Measurements from ENCODE around the gene MSANTD2. TPM values are rescaled to one million over a fixed set of nuclear protein-coding genes. Genes with fewer than 3 reads are reported as not detected.

MSANTD2 gene
- total RNA-seq, result 17.9 TPM

DNA sequence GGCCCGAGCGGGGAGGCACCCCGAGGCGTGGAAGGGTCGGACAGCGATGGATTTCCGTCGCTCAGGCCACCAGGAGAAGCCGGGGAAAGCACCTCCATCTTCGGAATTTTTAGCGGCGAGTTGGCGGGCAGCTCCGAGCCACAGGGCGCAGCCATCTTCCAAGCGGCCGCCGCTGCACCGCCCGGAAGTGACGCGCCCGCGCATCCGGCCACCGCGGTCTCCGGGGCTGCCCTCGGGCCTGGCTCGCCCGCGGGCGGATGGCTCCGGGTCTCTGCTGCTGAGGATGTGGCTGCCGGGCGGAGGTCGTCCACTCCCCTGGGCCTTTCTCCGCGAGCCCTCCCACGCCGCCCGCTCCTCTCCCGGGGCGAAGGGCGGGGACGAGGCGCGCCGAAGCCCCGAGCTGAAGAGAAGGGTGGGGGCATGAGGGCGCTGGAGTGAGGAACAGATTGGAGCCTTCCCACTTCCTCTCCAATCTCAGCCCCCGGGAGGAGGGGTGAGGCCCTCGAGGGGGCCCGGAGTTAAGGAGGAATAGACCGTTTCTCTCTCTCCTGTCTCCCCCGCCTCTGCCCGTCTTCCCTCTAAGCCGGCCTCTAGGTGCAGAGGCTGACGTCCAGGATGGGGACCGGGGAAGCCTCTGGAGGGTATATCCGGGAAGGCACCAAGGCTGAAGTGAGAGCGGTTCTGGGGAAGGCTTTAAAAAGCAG is at the start of gene MSANTD2:
Gene MSANTD2, minus strand, starts transcription at position 181 of the 704 bp plus-strand sequence. Its CDS starts 26 bp downstream, at position 155.
- peak; percentile 84 for DNase-seq (ENCODE audit: low spot score)

DNA sequence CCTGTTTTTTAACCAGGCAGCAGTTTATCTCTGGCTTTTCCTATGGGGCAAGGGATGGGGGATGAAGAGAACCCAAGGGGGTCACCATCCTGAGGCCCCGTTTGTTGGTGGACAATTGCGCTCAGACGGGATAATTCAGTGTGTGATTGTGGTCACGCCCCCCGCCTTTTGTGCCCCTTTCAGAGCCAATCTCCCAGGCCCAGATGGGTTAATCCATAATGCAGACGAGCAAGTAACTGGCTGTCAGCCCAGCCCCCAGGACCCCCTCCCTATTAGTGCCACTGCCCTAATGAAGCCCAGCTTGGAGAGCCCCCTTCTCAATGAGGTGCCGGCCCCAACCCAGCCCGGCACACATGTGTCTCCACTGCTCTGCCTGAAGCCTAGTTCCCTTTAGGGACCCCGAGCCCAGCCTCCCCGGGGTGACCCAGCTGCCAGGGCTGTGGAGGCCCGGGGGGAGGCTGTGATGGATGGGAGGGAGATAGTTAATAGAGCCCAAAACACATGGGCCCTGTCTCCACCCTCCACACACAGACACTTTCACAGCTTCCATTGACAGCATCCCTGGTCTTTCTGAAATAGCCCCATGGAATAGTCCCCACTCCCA is 46.0 kb upstream of the MSANTD2 start:
- no peak for DNase-seq (ENCODE audit: low spot score)

DNA sequence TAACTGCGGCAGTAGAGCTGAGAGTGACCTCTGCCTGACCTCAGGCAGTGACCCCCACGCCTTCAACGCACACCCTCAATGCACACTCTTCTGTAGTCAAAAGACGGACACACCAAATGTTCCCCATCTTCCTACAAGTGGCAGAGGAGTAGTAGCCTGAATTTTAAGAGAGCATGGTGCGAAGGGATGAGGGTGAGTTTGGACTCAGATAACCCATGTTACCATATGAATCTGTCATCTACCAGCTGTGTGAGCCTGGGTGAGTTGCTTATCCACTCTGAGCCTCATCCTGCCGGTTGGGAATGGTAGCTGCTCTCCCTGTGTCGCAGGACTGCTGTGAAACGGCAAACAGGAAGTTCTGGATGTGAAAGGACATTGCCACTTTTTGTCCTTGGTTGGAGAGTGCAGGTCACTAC is 44.5 kb upstream of the MSANTD2 start:
- DNase-seq (ENCODE audit: low spot score), result no peak

DNA sequence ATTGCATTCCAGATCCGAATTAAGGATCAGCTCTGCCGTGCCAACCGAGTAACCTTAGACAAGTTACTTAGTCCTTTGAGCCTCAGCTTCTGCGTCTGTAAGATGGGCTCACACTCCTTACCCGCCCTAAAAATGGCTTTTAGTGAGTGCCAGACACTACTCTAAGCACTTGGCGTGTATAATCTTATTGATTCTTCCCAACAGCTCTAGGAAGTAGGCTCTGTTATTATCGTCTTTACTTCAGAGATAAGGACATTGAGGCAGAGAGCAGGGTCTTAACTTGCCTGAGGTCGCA is 43.4 kb upstream of the MSANTD2 start:
- DNase-seq (ENCODE audit: low spot score), result no peak

DNA sequence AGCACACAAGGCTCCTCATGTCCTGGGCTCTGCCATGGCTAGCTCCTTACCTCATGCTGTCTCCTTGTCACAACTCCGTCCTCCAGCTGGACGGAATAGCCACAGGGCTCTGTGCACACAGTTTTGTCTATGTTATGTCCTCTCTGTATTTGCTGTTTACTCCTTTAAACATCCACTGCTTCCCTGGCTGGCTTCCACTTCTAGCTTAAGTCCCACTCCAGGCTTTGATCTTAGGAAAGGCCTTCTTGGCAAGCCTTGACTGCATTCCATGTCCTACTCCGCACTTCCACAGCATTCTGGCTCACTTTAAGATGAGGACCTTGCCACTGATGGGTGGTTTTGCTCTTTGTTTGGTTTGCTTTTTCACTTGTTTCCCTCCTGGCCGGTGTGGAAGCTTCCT is 42.1 kb upstream of the MSANTD2 start:
- no peak for DNase-seq (ENCODE audit: low spot score)

DNA sequence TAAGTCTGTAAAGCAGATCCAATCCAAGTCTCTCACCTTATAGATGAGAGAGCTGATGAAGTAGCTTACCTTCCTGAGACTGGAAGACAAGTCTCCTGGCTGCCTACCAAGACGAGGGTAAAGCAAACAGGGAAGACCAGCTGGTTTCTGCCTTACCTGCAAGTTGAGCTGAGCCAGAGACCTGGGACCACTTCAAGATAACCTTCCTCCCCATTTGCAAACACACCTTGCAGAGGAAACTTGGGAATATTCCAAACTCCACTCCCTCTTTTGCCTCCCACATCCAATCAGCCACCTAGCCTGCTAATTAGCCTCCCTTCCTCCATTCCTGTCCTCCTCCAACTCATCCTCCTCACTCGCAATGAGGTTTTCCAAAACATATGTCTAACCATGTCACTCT is 41.6 kb upstream of the MSANTD2 start:
- no peak for DNase-seq (ENCODE audit: low spot score)

DNA sequence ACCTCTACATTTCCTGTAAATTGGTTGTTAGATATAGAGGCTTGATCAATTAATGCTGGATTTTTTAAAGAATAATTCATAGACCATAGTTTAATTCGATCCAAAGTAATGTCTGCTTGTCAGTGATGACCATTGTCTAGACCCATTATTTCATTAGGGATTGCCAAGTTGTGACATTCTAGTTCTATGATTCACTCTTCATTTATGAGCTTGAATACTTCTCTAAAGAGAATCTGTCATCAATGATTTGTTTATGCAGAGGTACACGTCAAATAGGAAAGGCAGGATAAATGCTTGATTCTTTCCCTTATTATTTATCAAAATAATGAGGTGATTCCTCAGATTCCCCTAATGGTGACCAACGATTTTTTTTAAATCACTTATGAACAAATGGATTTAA is 41.0 kb upstream of the MSANTD2 start:
- no peak for DNase-seq (ENCODE audit: low spot score)

DNA sequence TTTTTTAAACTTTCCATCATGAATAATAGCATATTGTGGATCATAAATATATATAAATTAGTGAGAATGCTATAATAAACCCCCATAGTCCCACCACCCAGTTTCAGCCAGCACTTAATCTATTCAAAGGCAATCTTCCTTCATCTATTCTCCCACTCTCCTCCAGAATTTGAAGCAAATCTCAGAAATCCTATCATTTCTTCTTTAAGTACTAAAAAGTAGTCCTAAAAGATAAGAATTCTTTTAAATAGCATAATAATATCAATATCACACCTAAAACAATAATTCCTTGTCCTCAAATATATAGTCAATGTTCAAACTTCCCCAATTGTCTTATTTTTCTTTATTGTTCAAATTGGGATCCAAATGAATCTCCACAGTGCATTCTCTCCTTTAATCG is 40.5 kb upstream of the MSANTD2 start:
- no peak for DNase-seq (ENCODE audit: low spot score)

DNA sequence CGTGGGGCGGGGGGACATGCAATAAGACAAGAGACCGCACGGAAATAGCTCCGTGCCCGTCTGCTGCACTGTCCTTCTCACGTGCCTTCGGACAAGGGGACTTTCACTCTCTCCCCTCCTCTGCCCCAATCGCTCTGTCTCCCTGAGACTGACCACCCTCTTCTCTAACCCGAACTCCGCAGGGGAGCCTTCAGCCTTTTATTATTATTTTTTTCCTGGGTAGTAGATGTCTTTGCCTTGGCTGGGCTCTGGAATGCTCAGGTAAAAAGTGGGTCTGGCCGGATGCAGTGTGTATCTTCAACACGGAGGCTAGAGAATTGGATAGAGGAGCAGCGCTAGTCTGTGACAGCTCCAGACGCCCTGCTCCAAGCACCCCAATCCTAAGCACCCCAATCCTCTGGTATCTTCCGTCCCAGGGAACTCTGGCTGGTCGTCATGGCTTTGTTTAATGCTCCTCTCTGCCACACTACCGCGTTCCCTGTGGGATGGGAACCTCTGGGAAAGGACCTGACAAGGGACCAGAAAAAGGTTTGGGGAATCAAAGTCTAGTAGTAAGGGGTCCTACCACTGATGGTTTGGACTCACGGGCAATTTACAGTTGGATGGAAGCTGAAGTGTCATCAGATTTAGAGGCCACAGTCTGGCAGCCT is 39.9 kb upstream of the MSANTD2 start:
- no peak for DNase-seq (ENCODE audit: low spot score)

DNA sequence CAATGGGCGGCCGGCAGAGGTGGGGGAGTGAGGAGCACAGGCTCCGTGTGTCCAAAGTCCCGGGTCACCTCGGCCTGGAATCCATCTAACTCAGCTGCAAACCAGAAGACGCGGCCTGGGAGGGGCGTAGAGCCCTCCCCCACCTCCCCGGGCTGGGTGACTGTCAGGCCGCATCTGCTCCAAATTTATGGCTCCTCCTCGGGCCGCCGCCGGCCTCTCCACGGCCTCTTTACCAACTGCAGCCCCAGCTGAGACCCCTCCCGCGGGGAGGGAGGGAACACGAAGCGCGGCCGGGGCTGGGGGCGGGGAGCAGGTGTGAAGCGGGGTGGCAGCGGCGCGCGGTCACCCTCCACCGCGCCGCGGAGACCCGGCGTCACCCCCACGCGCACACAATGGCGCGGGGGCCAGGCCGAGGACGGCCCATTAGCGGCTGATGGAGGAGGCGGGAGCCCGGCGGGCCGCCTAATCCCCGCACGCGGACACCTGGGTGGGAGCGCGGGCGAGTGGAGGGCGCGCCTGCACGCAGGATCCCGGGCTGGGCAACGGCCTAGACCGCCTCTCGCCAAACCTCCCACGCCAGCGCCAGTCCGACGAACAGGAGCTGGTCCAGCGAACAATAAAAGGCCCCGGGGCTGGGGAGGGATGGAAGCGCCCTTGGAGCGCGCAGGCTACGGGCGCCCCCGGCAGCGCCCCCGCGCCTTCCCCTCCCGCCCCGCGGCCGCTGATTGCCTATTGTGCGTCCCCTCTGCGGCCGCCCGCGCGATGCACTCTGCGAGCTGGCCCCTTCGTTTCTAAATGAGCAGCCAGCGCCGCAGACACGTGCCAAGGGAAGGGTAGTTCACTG is 39.1 kb upstream of the MSANTD2 start:
- DNase-seq (ENCODE audit: low spot score), result no peak

DNA sequence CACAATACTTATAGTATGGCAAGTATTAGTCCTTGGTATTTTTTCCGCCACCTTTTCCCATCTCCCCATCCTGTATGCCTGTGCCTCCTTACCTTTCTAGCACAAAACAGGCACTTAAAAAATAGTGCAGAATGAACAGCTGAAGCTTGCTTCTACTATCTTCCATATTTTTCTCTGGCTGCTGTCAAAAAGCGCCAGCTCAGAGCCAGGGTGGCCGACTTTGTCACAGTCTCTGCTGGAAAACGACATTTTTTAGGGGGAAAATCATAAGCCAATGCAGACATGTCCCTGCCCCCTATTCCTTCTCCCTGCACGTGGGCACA is 38.6 kb upstream of the MSANTD2 start:
- DNase-seq (ENCODE audit: low spot score), result no peak

DNA sequence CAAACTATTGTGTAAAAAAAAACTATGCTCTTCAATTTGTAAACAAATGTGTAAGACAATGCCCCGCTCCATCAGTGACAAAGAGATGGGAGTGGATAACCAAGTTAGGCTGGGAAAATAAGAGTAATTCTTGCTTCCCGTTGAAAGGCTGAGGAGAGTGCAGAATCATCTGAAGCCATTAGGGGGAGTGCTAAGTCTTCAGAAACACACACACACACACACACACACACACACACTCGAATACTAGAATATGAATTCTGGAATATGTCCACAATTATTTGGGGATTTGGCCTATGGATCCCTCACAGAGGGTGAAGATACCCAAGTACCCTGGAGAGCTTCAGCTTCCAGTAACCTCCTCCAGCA is 37.3 kb upstream of the MSANTD2 start:
- no peak for DNase-seq (ENCODE audit: low spot score)

DNA sequence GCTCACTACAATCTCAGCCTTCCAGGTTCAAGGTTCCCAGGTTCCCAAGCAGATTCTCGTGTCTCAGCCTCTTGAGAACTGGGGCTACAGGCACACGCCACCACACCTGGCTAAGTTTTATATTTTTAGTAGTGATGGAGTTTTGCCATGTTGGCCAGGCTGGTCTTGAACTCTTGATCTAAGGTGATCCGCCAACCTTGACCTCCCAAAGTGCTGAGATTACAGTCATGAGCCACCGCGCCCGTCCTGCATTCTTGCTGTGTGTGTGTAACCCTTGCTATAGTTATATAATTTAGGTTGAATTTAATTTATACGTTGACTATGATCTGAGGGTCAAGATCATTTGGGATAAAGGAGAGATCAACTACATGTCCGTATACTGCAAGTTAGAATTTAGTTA is 35.7 kb upstream of the MSANTD2 start:
- DNase-seq (ENCODE audit: low spot score), result no peak

DNA sequence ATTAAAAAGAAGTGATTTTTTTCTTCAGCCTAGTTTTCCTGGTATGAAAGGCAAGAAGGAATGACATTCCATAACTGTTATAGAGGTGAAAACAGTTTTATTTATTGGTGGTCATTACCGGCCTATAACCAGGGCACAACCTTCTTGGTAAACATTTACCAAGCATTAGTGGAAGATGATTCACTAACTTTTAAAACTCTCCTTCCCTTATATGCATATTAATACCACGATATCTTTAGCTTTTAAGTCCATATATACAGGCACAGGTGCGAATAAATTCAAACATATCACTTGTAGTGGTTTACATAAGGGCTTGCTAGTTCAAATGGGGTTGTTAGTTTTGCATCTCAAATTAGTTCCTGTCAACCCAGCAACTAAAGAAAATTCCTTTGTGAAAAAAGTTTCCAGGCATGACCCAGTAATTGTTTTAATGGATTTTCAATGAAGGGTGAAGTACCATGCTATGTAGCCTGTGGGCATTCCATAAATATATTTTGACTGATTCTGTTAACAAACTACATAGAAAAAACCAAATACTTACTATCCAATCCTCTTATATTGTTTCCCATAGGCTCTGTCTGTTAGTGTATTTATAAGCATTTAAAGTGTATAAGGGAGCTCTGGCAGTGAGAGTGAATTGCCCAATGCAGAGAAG is 34.4 kb upstream of the MSANTD2 start:
- no peak for DNase-seq (ENCODE audit: low spot score)

DNA sequence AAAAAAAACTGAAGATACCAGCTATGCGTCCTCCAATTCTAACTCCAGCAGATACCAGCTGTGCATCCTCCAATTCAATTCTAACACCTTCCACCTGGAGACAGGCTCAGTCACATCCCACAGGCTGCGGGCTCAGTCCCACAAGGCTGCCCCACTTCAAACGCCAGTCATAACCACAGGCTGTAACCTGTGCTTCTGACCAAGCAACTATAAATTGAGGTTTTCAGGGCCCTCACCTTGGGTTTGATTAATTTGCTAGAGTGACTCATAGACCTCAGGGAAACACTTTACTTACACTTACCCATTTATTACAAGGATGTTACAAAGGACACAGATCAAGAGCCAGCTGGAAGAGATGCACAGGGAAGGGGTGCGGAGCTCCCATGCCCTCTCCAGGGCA is 32.4 kb upstream of the MSANTD2 start:
- DNase-seq (ENCODE audit: low spot score), result no peak

DNA sequence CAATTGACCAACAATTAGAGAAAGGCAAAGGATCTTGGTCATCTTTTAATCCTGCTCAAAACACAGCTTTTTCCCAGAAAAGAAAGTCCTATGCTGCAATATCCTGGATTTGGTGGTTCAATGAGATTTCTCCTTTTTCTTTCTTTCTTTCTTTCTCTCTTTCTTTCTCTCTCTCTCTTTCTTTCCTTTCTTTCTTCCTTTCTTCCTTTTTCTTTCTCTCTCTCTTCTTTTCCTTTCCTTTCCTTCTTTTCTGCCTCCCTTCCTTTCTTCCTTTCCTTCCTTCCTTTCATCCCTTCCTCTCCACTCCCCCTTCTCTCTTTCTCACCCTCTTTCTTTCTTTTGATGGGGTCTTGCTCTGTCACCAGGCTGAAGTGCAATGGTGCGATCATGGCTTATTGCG is 31.7 kb upstream of the MSANTD2 start:
- DNase-seq (ENCODE audit: low spot score), result no peak

DNA sequence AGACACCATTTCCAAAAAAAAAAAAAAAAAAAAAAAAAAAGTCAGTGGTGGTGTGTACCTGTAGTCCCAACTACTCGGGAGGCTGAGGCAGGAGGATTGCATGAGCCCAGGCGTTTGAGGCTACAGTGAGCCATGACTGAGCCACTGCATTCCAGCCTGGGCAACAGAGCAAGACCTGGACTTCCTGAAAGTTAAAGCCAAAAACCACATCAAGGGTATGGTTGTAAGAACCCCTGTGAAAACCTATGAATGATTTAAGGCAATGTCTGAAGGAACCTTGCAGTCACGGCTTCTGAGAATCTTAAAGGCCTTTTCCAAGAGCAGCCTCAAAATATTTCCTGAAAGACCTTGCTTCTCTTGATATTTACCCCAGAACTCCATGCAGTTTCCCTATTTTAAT is 30.5 kb upstream of the MSANTD2 start:
- DNase-seq (ENCODE audit: low spot score), result no peak

DNA sequence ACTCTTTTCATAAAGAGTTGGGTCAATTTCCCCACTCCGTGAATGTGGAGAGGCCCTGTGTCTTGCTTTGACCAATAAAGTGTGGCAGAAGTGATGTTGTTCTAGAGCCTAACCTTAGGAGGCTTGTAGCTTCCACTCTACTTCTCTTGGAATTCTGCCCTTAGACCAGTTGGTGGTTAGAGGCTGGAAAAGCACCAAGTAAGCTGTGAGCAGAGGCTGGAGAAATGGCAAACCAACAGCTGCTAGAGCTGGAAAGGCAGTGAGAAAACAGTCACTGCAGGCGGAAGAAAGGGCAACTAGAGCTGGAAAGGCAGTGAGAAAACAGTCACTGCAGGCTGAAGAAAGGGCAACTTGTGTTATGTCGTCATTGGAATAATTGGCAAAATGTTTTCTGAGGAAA is 29.8 kb upstream of the MSANTD2 start:
- DNase-seq (ENCODE audit: low spot score), result no peak

DNA sequence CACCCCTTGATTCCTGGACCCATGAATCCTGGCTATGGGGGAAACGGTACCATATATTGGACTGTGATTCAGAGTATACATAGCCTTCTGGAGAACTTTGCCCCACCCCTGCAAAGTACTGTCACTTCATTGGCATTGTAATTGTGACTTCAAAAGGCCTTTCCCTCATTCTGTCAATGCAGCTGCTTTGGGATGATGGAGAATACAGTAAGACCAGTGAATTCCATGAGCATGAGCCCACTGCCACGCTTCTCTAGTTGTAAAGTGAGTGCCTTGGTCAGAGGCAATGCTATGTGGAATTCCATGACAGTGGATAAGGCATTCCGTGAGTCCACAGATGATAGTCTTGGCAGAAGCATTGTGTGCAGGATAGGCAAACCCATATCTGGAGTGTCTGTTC is 25.7 kb upstream of the MSANTD2 start:
- no peak for DNase-seq (ENCODE audit: low spot score)

DNA sequence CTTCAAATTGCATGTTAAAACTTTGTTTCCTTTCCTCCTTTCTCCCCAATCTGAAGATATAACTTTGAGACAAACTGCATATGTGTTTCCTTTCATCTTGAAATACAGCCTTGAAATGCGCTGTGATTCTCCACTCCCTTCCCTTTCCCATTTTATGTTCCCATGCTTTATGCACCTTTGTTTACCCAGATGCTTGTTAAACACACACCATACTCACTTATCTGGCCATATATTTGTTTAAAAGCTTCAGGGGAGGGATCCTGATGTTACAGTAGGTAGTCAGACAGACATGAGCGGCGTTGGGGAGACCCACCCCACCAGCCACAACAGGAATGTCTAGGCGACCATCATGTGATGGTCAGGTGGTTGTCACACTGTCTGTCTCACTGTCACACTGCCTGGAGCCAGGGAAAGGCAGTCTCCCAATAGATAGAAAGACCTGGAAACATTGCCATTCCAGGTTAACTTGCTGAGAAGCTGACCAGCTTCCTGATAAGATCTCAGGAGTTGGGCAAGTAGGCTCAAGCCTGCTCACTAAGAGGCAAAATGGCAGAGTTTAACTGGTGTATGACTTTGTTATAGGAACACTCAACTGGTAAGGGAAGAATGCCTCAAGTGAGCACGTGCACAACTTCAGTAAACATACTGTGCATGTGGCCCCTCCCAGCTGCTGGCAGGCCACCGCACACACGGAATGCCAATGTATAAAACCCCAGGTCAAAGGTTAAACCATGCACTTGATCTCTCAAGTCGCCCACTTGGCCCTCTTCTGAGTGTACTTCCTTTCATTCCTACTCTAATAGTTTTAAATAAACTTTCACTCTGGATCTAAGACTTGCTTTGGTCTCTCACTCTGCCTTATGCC is 23.5 kb upstream of the MSANTD2 start:
- DNase-seq (ENCODE audit: low spot score), result no peak

DNA sequence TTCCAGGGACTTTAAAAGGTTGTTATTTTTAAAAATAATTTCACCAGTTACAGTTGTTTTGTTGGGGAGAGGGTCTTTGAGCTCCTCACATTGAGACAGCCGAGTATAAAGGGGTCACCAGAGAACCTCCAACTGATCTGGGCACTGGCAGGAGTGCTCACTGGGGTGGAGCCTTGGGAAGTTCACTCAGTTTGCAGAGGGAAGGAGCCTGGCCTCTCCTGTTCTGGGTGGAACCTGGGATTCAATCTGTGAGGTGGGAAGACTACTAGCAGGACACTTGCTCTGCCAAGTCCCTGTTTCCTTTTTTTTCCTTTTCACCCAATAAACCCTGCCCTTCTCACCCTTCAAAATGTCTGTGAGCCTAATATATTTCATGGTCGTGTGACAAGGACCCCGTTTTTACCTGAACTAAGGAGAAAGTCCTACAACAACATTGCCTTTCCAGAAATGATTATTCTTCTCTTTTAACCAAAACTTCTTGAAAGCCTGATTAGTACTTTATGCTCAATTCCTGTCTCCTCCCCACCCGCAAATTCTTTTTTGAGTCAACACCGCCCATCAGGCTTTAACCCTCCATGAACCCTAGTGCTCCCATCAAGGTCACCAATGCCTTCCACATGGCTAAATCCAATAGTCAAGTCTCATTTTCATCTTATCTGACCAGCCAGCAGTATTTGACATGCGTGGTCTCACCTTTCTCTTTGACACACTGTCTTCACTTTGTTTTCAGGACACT is 22.0 kb upstream of the MSANTD2 start:
- DNase-seq (ENCODE audit: low spot score), result no peak
